ENCODE results near the gene AP4B1. TPM values are rescaled to one million over a fixed set of nuclear protein-coding genes. Genes with fewer than 3 reads are reported as not detected.
A peak's percentile ranks its signal among the peaks of the same experiment; 100 is the strongest.
"Not testable (repeated sequence)": the region's sequence is repeated elsewhere in the genome, so short reads cannot be mapped to it uniquely, and the experiment has no call there.

Gene AP4B1
- total RNA-seq, result 14.1 and 15.9 TPM in 2 replicates

DNA sequence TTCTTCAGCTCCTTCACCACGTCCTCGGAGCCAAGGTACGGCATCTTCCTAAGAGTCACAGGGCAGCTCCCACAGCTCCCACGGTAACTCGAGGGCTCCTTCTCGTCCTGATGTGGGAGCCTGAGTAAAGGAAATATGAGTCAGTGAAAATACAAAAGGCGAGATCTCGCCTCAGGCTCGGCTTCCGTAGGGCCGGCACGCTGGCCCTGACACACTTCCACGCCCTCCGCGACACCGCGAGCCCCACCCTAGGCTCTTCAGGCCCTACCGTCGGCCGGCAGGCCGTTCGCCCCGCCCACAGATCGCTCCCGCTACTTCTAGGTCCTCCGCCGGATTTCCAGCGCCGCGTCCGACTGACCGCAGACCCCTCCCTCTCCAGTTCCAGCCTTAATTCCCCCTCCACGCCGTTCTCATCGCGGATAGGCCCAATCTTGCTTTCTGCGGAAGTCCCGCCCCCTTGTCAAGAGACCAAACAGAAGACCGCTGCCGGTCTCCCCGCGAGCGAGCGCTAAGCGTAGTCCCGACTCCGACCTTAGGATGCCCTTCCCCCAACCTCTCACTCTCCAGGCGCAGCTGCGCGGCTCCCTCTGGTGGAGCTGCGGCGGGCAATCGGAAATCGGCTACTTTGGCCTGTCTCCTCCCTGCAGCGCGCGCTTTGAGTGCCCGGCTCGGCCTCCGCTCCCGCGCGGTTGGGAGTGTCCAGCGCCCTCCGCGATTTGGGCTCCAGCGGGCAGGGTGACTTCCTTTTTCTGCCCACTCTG is at the start of gene AP4B1, which contains the start of gene DCLRE1B:
AP4B1 (minus strand) TSS at position 126 of the 761 bp plus-strand sequence; CDS start at position 44, 82 bp downstream.
DCLRE1B (plus strand) TSS at position 653 of the 761 bp plus-strand sequence. CDS start 261 bp downstream, outside the sequence.
- Histone ChIP-seq H3K4me3 (ENCODE audit: insufficient read depth, low read length) (peak within 1 kb of the TSS; percentile 90), H3K36me3 (ENCODE audit: insufficient read depth, low read length) (peaks cover 26% of the 10 kb centered on the region), H3K79me2 (ENCODE audit: insufficient read depth, low read length) (peaks cover 38% of the 10 kb centered on the region), H3K27me3 (ENCODE audit: insufficient read depth, low read length) (no peaks in the 10 kb centered on the region), H3K4me2 (ENCODE audit: insufficient read depth, low read length) (peak within 1 kb of the TSS; percentile 97), H2AFZ (ENCODE audit: low read length) (peak within 1 kb of the TSS; percentile 98), H3K4me1 (ENCODE audit: insufficient read depth, low read length) (peaks cover 16% of the 10 kb centered on the region), H3K9me3 (ENCODE audit: low read depth, low read length) (no peaks in the 10 kb centered on the region), H3K27ac (ENCODE audit: low read depth, low read length) (peak within 1 kb of the TSS; percentile 93), H4K20me1 (ENCODE audit: insufficient read depth, low read length) (no peaks in the 10 kb centered on the region)
- TF ChIP-seq, protein P1, sequence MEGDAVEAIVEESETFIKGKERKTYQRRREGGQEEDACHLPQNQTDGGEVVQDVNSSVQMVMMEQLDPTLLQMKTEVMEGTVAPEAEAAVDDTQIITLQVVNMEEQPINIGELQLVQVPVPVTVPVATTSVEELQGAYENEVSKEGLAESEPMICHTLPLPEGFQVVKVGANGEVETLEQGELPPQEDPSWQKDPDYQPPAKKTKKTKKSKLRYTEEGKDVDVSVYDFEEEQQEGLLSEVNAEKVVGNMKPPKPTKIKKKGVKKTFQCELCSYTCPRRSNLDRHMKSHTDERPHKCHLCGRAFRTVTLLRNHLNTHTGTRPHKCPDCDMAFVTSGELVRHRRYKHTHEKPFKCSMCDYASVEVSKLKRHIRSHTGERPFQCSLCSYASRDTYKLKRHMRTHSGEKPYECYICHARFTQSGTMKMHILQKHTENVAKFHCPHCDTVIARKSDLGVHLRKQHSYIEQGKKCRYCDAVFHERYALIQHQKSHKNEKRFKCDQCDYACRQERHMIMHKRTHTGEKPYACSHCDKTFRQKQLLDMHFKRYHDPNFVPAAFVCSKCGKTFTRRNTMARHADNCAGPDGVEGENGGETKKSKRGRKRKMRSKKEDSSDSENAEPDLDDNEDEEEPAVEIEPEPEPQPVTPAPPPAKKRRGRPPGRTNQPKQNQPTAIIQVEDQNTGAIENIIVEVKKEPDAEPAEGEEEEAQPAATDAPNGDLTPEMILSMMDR (IDR thresholded peaks at IDR 0.05; ENCODE audit: extremely low read depth, low read depth, low read length), result peak; percentile 63
- peak; percentile 96 for DNase-seq (ENCODE audit: insufficient read length, low spot score, missing footprints)

DNA sequence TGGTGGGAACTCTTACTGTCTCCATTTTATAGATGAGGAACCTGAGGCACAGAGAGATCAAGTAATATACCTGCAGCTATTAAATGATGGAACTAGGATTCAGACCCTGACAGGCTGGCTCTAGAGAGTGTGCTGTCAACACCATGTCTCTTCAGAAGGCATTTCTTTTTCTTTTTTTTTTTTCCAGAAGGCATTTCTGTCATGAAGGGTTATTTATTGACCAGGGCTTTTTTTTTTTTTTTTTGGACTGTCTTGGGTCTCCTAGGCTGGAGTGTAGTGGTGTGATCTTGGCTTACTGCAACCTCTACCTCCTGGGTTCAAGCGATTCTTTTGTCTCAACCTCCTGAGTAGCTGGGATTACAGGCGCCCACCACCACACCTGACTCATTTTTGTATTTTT is 47.1 kb upstream of the AP4B1 start:
- TF ChIP-seq, protein P1 (IDR thresholded peaks at IDR 0.05; ENCODE audit: extremely low read depth, low read depth, low read length), result no peak
- no peak overlapping the region for H3K27ac ChIP-seq (ENCODE audit: low read depth, low read length)
- peaks cover 52% of the 10 kb centered on the region for H3K79me2 ChIP-seq (ENCODE audit: insufficient read depth, low read length)
- no peaks in the 10 kb centered on the region for H4K20me1 ChIP-seq (ENCODE audit: insufficient read depth, low read length)
- no peak overlapping the region for H2AFZ ChIP-seq (ENCODE audit: low read length)
- H3K4me2 ChIP-seq (ENCODE audit: insufficient read depth, low read length), result no peak overlapping the region
- DNase-seq (ENCODE audit: insufficient read length, low spot score, missing footprints), result no peak
- H3K36me3 ChIP-seq (ENCODE audit: insufficient read depth, low read length), result peaks cover 9% of the 10 kb centered on the region
- no peak overlapping the region for H3K4me3 ChIP-seq (ENCODE audit: insufficient read depth, low read length)
- H3K27me3 ChIP-seq (ENCODE audit: insufficient read depth, low read length), result no peaks in the 10 kb centered on the region
- H3K9me3 ChIP-seq (ENCODE audit: low read depth, low read length), result no peaks in the 10 kb centered on the region
- peaks cover 3% of the 10 kb centered on the region for H3K4me1 ChIP-seq (ENCODE audit: insufficient read depth, low read length)

DNA sequence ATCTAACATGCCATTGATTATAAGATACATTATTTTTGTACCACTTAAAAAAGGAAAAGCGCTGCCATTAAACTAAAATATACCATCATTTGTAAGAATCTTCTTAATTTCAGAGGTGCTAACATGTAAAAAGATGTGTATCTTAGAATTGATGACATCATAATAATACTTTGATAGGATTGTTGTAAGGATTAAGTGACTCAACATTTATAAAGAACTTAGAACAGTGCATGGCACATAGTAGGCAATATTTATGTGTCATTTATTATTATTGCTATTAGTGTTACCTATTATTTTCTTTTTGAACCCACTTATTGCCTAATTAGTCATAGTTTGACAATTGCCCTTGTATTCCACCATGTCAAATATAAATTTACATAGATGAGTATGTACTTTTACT is 46.3 kb upstream of the AP4B1 start:
- Histone ChIP-seq H3K79me2 (ENCODE audit: insufficient read depth, low read length) (peaks cover 59% of the 10 kb centered on the region), H3K4me1 (ENCODE audit: insufficient read depth, low read length) (peaks cover 4% of the 10 kb centered on the region), H3K27me3 (ENCODE audit: insufficient read depth, low read length) (no peaks in the 10 kb centered on the region), H3K27ac (ENCODE audit: low read depth, low read length) (no peak overlapping the region), H3K4me3 (ENCODE audit: insufficient read depth, low read length) (no peak overlapping the region), H2AFZ (ENCODE audit: low read length) (no peak overlapping the region), H4K20me1 (ENCODE audit: insufficient read depth, low read length) (no peaks in the 10 kb centered on the region), H3K9me3 (ENCODE audit: low read depth, low read length) (no peaks in the 10 kb centered on the region), H3K4me2 (ENCODE audit: insufficient read depth, low read length) (no peak overlapping the region), H3K36me3 (ENCODE audit: insufficient read depth, low read length) (peaks cover 3% of the 10 kb centered on the region)
- no peak for DNase-seq (ENCODE audit: insufficient read length, low spot score, missing footprints)
- TF ChIP-seq, protein P1 (IDR thresholded peaks at IDR 0.05; ENCODE audit: extremely low read depth, low read depth, low read length), result no peak

DNA sequence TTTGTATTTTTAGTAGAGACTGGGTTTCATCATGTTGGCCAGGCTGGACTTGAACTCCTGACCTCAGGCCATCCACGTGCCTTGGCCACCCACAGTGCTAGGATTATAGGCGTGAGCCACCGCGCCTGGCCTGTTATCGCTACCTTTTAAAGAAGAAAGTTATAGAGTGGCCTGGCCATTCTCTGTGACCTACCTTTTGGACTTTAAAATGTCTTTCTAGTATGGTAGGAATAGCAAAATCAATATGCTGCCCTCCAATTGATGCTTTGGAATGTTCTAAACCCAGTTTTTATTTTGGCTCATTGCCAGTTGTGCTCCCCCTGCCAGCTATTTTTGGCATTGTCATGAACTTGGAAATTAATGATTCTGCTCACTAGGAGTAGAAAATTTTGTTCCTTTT is 44.4 kb upstream of the AP4B1 start:
- TF ChIP-seq, protein P1 (IDR thresholded peaks at IDR 0.05; ENCODE audit: extremely low read depth, low read depth, low read length), result peak; percentile 39
- Histone ChIP-seq H3K27ac (ENCODE audit: low read depth, low read length) (no peak overlapping the region), H4K20me1 (ENCODE audit: insufficient read depth, low read length) (no peaks in the 10 kb centered on the region), H3K4me3 (ENCODE audit: insufficient read depth, low read length) (no peak overlapping the region), H3K79me2 (ENCODE audit: insufficient read depth, low read length) (peaks cover 75% of the 10 kb centered on the region), H3K36me3 (ENCODE audit: insufficient read depth, low read length) (no peaks in the 10 kb centered on the region), H3K4me1 (ENCODE audit: insufficient read depth, low read length) (peaks cover 4% of the 10 kb centered on the region), H2AFZ (ENCODE audit: low read length) (no peak overlapping the region), H3K27me3 (ENCODE audit: insufficient read depth, low read length) (no peaks in the 10 kb centered on the region), H3K9me3 (ENCODE audit: low read depth, low read length) (no peaks in the 10 kb centered on the region), H3K4me2 (ENCODE audit: insufficient read depth, low read length) (no peak overlapping the region)
- no peak for DNase-seq (ENCODE audit: insufficient read length, low spot score, missing footprints)

DNA sequence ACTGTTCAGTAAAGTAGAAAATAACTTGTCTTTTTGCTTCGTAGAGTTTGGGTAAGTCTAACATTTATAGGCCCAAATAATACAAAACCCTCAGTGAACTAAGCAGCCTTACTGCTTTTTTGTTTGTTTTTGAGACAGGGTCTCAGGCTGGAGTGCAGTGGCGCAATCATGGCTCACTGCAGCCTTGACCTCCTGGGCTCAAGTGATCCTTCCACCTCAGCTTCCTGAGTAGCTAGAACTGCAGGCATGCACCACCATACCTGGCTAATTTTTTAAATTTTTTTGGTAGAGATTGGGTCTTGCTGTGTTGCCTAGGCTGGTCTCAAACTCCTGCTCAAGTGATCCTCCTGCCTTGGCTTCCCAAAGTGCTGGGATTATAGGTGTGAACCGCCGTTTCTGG is 43.6 kb upstream of the AP4B1 start:
- H2AFZ ChIP-seq (ENCODE audit: low read length); H3K4me2 ChIP-seq (ENCODE audit: insufficient read depth, low read length); H3K9me3 ChIP-seq (ENCODE audit: low read depth, low read length); H3K4me3 ChIP-seq (ENCODE audit: insufficient read depth, low read length); DNase-seq (ENCODE audit: insufficient read length, low spot score, missing footprints); H3K4me1 ChIP-seq (ENCODE audit: insufficient read depth, low read length); H3K27me3 ChIP-seq (ENCODE audit: insufficient read depth, low read length); H4K20me1 ChIP-seq (ENCODE audit: insufficient read depth, low read length); H3K36me3 ChIP-seq (ENCODE audit: insufficient read depth, low read length); H3K27ac ChIP-seq (ENCODE audit: low read depth, low read length): not testable (repeated sequence)
- peaks cover 80% of the 10 kb centered on the region for H3K79me2 ChIP-seq (ENCODE audit: insufficient read depth, low read length)

Measured in osteoblast (primary cell).